Endothelial cell of umbilical vein (primary cell): ENCODE measurements around the gene FAM222A.

Experiments
- EZH2 ChIP-seq: IDR thresholded peaks from 2 replicates; pipeline ENCODE4 v1.6.1; 2012; ENCODE audit warnings: borderline replicate concordance, low read depth, mild to moderate bottlenecking, moderate library complexity, low read length, inconsistent platforms; ENCODE audit not compliant: severe bottlenecking
- POLR2A ChIP-seq: IDR thresholded peaks from 2 replicates; pipeline ENCODE4 v1.6.1; 2012; ENCODE audit warnings: low read depth, mild to moderate bottlenecking, control low read depth, low read length
- POLR2AphosphoS5 ChIP-seq: IDR thresholded peaks from 2 replicates; pipeline ENCODE4 v1.6.1; 2012; ENCODE audit warnings: low read depth, mild to moderate bottlenecking, control low read depth, low read length, moderate library complexity; ENCODE audit not compliant: insufficient read depth
- TF ChIP-seq, protein P1 (sequence below), 2 donors: IDR thresholded peaks; 1 replicate in 1 of 2; 2 replicates in 1 of 2; pipeline ENCODE4 v1.5.1; 2011; ENCODE audit warnings: low read length in 2 of 2, mild to moderate bottlenecking in 2 of 2, moderate library complexity in 2 of 2, control low read depth in 1 of 2, inconsistent platforms in 1 of 2, low read depth in 1 of 2; ENCODE audit not compliant: insufficient read depth in 1 of 2; ENCODE audit errors: extremely low read depth in 1 of 2

DNA sequence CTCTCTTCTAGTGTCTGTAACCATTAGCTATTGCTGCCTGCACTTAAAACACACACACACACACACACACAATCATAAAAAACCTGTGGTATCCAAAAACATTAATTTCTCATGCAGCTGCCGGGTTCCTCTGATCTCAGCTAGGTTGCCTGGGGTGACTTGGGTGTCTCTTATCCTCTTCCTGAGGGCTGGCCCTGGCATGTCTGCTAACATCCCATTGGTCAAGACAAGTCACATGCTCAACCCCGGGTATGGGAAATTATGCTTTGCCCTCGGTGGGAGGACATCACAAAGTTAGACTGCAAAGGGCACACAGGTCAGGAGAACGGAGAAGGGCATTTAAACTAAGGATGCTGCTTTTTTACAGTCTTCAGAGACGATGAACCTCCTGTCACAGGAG, 63.9 kb downstream of the FAM222A start:
- TF ChIP-seq POLR2A (no peak), POLR2AphosphoS5 (no peak), EZH2 (no peak)
- TF ChIP-seq, protein P1, sequence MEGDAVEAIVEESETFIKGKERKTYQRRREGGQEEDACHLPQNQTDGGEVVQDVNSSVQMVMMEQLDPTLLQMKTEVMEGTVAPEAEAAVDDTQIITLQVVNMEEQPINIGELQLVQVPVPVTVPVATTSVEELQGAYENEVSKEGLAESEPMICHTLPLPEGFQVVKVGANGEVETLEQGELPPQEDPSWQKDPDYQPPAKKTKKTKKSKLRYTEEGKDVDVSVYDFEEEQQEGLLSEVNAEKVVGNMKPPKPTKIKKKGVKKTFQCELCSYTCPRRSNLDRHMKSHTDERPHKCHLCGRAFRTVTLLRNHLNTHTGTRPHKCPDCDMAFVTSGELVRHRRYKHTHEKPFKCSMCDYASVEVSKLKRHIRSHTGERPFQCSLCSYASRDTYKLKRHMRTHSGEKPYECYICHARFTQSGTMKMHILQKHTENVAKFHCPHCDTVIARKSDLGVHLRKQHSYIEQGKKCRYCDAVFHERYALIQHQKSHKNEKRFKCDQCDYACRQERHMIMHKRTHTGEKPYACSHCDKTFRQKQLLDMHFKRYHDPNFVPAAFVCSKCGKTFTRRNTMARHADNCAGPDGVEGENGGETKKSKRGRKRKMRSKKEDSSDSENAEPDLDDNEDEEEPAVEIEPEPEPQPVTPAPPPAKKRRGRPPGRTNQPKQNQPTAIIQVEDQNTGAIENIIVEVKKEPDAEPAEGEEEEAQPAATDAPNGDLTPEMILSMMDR (IDR thresholded peaks at IDR 0.05; ENCODE audit: extremely low read depth in 1 of 2, insufficient read depth in 1 of 2, low read depth in 1 of 2, low read length in 2 of 2) = no peak
